Upper lobe of left lung (tissue), 4 donors: Measurements from ENCODE around the gene TNRC6C.

Experiments
- CTCF ChIP-seq, 6 experiments: fragments of 450-650 bp in 4 of 6; fragments of 200-600 bp in 2 of 6; sonication (generic) in 2 of 6; IDR thresholded peaks; one replicate each; pipeline ENCODE4 v1.5.1; 2016 to 2019; ENCODE audit warnings: antibody characterized with exemption in 6 of 6
- POLR2A ChIP-seq, 4 donors: fragments of 450-650 bp; IDR thresholded peaks; one replicate each; pipeline ENCODE4 v1.5.1; 2016 to 2017; ENCODE audit warnings: antibody characterized with exemption in 4 of 4, mild to moderate bottlenecking in 2 of 4

GRCh38 chr17:78104540-78104941 is 146.0 kb downstream of the TNRC6C start:
- no peak for TF ChIP-seq CTCF (IDR thresholded peaks at IDR 0.05)
- no peak for TF ChIP-seq POLR2A (IDR thresholded peaks at IDR 0.05)
